Left hindlimb (tissue), 1 donor: ENCODE results near the gene LYPD5.
"Not testable (repeated sequence)": the region's sequence is repeated elsewhere in the genome, so short reads cannot be mapped to it uniquely, and the experiment has no call there.

Experiments used
- DNase-seq: peaks from one replicate; pipeline ENCODE4 v3.0.0-alpha.2; 2018

The LYPD5 gene, protein sequence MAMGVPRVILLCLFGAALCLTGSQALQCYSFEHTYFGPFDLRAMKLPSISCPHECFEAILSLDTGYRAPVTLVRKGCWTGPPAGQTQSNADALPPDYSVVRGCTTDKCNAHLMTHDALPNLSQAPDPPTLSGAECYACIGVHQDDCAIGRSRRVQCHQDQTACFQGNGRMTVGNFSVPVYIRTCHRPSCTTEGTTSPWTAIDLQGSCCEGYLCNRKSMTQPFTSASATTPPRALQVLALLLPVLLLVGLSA

DNA sequence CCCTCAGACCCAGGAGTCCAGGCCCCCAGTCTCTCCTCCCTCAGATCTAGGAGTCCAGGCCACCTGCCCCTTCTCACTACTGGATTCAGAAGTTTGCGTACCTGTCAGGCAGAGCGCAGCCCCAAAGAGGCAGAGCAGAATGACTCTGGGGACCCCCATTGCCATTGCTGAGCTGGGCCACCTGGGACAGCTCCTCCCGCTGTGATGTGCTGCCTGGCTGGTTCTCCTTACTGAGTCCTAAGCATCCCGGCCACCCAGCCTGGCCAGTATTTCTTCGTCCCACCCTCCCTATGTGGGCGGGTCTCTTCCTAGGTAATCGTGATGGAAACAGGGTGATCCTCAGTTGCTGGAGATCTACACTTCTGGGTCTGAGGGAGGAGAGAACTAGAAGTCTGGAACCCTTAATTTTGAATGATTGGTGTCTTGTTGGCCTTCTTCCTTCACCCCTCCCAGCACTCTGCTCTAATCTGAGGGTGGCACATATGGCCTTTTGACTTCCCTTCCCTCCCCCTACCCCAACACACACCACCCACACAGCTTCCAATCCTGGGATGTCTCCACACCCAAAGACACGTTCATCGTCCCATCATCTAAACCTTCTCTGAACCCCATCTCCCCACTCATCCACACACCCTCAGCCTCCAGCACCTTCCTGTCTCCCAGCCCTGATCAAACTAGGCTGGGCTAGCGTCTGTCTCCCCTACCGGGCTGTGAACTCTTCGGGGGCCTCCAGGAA lies at the start of gene LYPD5:
TSS of gene LYPD5 (minus strand) at position 232 of the 736 bp plus-strand sequence. CDS start at position 165, 67 bp downstream.
- no peak for DNase-seq

DNA sequence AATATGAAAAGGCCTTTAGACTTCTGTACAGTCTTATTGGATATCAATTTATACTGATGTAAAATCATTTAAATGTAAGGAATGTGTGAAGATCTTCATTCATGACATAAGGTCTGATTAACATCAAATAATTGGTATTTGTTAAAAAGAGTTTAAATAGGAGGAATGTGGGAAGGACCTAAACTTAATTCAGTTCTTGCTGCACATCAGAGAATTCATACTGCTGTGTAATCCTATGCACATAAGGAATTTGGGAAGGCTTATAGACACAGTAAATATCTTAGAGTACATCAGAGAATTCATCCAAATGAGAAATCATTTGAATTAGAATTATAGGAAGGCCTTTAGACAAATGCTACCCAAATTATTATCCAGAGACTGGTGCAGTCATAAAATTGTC lies 46.6 kb upstream of the LYPD5 start:
- DNase-seq: no peak

DNA sequence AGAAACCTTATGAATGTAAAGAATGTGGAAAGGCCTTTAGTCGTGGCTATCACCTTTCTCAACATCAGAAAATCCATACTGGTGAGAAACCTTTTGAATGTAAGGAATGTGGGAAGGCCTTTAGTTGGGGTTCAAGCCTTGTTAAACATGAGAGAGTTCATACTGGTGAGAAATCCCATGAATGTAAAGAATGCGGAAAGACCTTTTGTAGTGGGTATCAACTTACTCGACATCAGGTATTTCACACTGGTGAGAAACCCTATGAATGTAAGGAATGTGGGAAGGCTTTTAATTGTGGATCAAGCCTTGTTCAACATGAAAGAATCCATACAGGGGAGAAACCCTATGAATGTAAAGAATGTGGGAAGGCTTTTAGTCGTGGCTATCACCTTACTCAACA lies 45.6 kb upstream of the LYPD5 start:
- no peak for DNase-seq

DNA sequence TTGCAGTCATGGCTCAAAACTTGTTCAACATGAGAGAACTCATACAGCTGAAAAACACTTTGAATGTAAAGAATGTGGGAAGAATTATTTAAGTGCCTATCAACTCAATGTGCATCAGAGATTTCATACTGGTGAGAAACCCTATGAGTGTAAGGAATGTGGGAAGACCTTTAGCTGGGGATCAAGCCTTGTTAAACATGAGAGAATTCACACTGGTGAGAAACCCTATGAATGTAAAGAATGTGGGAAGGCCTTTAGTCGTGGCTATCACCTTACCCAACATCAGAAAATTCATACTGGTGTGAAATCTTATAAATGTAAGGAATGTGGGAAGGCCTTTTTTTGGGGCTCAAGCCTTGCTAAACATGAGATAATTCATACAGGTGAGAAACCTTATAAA lies 45.0 kb upstream of the LYPD5 start:
- no peak for DNase-seq

DNA sequence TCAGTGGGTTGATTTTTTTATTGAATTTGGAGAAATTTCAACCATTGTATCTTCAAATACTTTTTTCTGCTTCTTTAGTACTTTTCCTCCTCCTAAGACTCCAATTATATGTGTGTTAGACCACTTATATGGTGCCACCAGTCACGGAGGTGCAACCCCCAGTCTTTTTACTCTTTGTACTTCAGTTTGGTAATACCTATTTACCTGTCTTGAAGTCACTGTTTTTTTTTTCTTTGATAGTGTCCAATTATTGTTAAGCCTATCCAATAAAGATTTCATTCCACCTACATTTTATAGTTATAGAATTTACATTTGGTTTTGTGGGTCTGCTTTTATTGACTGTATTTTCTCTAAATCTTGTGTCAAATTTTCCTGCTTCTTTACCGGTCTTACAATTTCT lies 39.8 kb upstream of the LYPD5 start:
- DNase-seq: no peak

DNA sequence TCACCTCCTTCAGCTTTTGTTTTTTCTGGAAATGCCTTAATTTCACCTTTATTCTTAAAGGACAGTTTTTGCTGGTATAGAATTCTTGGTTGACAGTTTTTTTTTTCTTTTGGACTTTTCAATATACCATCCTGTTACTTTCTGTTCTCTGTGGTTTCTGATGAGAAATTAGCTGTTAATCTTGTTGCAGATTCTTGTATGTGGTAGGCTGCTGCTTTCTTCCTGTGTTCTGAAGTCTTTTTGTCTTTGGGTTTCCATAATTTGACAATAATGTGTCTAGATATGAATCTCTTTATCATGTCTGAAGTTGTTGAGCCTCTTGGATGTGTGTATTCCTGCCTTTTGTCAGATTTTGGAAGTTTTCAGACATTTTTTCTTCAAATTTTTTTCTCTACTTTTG lies 36.9 kb upstream of the LYPD5 start:
- no peak for DNase-seq

DNA sequence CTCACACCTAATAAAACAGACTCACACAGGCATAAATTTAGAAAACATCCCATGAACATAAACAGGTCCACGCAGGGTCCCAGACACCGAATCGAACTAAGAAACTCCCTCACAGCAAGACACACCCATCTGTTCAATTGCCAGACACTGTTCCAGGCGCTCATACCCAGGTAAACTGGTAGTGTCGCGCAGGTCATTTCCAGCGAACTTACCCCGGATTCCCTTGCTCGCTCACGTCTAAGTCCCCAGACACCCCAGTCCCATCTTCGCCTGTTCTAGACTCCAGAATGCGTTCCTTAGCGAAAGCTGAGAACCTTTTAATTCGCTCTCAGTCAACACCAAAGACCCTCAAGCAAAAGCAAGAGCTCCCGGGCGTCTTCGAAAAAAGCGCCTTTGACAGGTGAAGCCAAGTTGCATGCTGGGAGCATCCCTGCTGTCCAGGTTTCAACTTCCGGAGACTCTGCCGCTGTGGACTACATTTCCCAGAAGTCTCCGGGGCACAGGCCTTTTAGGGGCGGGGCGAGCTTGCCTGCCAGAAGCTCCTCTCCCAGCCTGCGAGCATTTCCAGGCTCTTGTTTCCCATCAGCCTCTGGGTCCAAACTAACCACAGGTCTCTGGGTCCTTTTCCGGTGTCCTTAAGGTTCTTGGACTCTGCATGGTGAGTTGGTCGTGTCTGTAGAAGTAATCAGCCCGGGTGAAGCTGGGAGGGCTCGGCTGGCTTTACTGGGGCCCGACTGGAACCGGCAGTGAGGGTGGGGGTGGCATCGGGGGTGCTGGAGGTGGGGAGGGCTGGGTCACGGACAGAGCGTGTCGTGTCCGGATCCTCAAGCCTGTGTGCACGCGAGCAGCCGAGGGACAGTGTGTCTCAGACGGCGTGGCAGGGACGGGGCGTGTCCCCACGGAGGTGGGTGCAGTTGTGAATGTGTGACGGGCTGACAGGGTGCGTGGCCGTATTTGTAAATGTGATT lies 24.8 kb upstream of the LYPD5 start, which contains the start of gene ZNF283:
TSS of gene ZNF283 (plus strand) at position 535 of the 968 bp plus-strand sequence. CDS start 6,184 bp downstream, outside the sequence.
- peak; percentile 92 for DNase-seq

DNA sequence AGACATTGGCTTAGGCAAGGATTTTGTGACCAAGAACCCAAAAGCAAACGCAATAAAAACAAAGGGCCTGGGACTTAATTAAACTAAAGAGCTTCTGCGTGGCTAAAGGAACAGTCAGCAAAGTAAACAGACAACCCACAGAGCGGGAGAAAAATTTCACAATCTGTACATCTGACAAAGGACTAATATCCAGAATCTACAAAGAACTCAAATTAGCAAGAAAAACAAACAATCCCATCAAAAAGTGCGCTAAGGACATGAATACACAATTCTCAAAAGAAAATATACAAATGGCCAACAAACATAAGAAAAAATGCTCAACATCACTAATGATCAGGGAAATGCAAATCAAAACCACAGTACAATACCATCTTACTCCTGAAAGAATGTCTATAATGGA lies 22.3 kb upstream of the LYPD5 start:
- DNase-seq: not testable (repeated sequence)

DNA sequence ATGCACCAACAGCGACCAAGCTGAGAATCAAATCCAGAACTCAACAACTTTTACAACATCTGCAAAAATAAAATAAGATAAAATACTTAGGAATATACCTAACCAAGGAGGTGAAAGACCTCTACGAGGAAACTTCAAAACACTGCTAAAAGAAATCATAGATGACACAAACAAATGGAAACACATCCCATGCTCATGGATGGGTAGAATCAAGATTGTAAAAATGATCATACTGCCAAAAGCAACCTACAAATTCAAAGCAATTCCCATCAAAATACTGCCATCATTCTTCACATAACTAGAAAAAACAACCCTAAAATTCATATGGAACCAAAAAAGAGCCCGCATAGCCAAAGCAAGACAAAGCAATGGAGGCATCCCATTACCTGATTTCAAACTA lies 21.6 kb upstream of the LYPD5 start:
- DNase-seq: not testable (repeated sequence)

DNA sequence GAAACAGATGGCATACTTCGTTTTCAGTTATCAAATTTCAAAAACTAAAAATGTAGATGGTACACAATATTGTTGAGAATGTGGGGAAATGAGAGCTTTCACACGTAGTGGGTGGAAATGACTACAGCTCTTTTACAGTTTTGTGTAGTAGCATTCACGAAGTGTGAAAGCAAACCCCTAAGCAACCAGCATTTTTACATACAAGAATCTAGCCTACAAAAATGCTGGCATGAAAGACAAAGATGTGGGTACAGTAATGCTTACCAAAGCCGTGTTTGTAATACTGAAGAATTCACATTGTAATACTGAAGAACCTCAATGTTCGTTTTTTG lies 18.6 kb upstream of the LYPD5 start:
- DNase-seq: no peak

DNA sequence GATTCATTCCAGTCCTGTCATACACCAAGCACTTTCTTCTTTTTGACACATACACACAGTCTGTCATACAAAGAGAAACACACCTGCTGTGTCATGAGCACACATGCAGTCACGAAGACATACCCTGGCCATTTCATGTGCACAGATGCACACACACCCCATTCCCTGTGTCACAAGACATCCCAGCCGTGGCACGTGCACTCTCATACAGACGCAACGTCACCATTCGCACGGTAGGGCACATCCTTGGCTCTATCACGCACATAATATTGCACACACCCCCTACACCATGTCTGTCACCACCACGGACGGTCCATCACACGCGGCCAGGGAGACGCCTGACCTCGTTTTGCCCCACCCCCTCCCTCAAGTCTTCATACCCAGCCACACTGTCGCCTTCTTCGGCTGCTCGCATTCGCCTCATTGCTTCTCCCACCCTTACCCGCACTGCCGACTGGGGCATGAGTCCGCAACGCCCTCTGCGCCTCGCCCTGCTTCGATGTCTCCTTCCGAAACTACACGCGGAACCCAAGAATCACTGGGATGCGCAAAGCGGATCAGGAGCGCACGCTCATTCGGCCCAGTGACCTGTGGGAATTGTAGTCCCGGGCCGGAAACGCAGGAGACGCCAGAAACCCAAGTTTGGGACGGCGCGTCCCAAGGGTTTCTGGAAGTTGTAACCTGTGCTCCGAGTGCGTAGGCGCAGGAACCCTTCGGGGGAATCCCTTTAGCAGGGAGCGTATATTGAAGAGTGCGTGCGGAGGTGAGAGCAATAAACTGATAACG lies 18.0 kb upstream of the LYPD5 start:
- peak; percentile 36 for DNase-seq

DNA sequence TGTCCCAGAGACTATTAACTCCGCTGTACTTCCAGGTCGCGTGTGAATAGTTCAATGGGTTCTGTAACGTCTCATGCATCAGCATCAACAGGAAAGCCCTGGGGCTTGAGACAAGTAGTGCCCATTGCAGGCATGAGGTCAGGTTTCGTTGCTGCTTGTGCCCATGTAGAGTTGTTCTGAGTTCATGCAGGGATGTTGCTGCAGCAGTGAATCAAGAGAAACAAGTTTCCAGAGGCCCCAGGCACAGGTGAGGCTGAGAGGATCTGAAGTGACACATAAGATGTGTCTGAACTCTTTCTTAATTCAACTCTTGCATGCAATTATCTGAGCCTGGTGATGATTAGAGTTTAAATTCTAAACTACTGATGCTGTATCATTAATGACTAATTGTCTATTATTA lies 16.3 kb upstream of the LYPD5 start:
- no peak for DNase-seq

DNA sequence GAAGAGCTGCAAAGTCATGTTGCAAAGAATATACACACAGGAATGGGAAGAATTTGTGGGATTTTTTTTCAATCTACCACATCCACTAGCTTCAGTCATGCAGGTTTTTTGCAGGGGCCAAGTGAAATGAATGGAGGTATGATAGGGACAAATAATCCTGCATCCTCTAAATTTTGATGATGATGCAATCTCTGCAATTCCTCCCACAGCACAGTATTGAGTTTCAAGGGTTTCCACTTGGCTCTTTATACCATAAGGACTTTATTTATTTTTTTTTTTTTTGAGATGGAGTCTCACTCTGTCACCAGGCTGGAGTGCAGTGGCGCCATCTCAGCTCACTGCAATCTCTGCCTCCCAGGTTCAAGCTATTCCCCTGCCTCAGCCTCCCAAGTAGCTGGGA lies 15.2 kb upstream of the LYPD5 start:
- DNase-seq: not testable (repeated sequence)

DNA sequence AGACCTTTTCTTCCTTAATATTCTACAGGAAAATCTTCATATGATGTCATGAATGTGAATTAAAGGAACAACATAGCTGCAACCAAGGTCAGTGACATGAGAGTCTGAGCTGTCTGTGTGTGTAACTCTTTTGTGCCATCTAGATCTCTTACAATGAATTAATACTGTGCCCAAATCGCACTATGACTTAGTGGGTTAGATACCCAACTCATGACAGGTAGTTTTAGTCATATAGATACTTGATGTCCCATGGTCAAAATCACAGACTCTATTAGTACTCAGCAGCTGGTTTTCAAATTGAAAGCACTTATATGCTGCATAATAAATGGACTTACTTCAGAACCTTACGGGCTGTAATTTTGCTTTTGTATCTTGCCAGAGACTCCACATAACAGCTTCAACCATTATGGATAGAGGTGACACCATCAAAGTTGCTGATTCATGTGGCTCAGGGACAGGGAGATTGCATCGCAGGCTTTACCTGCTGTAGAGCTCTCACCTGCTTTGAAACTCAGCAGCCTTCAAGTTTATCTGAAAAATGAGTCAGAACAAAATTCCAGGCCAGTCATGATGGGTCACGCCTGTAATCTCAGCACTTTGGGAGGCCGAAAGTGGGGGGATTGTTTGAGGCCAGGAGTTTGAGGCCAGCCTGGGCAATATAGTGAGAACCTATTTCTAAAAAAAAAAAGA lies 12.6 kb upstream of the LYPD5 start:
- no peak for DNase-seq

DNA sequence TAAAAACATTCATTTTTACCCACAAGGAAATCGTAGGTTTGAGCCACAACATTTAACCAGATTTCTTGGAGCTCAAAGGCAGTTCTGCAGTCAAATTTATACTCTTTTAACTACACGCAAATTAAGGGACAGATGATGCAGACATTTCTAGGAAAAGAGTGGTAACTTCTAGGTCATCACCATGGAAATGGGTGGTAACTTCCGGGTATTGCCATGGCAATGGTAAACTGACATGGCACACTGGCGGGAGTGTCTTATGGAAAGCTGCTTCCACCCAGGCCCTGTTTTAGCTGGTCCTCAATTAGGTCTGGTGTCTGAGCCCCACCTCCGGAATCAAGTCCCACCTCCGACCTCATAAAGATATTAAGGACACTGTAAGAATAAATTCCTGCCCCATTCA lies 10.4 kb upstream of the LYPD5 start:
- DNase-seq: no peak

DNA sequence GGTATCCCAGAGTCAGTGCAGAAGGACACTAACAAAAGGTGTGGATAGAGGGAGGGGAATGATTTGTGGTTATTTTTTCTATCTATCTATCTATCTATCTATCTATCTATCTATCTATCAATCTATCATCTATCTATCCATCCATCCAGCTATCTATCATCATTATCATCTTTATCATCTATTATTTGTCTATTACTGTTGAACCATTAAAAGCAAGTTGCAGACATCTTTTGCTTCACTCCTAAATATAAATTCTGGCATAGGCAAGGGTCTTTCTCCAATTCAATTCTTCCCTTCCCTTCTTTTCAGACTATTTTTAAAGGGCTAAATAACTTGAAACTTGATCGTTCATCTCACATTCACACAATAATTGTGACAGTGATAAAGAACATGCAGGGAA lies 10.0 kb upstream of the LYPD5 start:
- DNase-seq: no peak

DNA sequence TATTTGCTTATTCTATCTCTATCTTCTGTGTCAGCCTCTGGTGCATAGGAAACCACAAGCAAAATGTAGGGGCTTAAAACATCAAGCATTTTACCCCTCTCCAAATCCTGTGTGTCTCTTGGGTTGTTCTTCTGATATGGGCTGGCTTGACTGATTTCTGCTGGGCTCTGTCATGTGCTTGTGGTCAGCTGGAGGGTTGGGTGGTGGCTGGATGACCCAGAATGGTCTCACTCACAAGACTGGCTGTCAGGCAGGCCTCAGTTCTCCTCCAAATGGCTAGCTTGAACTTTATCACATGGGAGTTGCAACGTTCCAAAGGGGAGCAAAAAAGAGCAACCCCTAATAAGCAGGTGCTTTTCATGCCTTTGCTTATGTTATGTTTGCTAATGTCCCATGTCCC lies 9.6 kb upstream of the LYPD5 start:
- DNase-seq: no peak

DNA sequence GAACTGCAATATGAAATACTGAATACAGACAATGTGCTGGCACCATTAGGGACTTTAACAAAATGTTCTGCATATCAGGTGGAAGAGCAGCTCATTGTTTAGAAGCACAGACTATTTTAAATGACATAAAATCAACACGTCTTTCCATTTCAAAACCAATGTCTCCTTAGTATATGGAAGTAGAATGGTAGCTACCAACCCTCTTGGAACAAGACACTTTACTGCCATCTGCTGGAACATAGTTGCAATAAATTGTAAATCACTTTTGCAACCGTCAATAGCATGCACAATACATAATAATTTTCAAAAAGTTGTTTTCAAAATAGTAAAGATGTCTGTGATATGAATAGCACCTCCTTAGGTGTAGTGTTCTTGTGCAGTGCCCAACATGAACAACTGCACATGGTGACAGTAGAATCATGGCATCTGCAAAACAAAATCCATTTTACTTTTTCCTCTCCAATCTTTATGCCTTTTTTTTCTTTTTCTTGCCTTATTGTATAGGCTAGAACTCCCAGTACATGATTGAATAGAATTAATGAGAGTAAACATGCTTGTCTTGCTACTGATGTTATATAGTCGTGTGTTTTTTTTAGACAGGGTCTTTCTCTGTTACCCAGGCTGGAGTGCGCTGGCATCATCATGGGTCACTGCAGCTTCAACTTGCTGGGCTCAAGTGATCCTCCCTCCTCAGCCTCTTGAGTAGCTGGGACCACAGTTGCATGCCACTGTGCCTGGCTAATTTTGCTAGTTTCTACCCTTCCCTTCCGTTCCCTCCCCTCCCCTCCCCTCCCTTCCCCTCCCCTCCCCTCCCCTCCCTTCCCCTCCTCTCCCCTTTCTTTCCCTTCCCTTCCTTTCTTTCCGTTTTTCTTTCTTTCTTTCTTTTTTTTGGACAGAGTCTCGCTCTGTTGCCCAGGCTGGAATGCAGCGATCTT lies 7.8 kb upstream of the LYPD5 start:
- DNase-seq: no peak

DNA sequence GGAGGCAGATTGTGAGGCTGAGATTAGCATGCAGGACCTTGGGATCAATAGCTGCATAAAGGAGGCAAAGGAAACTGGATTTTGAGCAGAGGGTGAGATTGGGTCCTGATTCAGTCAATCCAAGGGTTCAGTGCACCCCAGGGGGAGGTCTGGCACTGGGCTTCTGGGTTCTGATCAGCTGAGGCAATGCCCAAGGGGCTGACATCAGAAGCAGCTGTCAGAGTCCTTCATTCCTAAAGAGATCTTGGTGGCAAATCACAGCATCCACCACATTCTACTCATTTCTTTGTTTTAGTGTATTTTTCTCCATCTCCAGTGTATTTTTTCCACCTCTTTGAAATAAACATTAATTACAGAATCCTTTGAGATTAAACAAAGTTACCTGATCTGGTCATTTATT lies 5.4 kb upstream of the LYPD5 start:
- no peak for DNase-seq

DNA sequence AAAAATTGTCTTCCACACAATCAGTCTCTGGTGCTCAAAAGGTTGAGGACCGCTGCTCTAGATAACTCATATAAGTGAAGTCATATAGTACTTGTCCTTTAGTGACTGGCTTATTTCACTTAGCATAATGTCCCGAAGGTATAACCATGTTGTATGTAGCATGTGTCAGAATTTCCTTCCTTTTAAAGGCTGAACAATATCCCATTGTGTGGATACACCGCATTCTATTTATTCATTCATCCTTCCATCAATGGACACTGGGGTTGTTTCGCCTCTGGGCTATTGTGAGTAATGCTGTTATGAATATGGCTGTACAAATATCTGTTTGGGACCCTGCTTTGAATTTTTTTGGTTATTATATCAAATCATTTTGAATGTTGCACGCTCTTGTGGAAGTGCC lies 4.6 kb upstream of the LYPD5 start:
- no peak for DNase-seq

DNA sequence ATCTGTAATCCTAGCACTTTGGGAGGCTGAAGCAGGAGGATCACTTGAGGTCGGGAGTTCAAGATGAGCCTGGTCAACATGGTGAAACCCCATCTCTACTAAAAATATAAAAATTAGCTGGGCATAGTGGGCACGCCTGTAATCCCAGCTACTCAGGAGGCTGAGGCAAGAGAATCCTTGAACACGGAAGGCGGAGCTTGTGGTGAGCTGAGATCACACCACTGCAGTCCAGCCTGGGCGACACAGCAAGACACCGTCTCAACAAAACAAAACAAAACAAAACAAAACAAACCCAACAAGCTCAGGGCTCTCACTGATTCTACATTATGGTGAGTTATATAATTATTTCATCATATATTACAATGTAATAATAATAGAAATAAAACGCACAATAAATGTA lies 4.2 kb upstream of the LYPD5 start:
- DNase-seq: not testable (repeated sequence)
